CD8-positive, alpha-beta memory T cell (primary cell): Measurements from ENCODE around the gene DKC1. TPM values are rescaled to one million over a fixed set of nuclear protein-coding genes. Genes with fewer than 3 reads are reported as not detected.
A peak's percentile ranks its signal among the peaks of the same experiment; 100 is the strongest.

ENCODE experiments used
- CTCF ChIA-PET: fragments of 350-600 bp; sonication (Branson Sonifier 250); formaldehyde crosslinking; loops from one replicate; lab custom pipeline; 2021; ENCODE audit warnings: antibody characterized with exemption; lab: Charles Lee
- POLR2A ChIA-PET: fragments of 350-600 bp; sonication (Branson Sonifier 250); formaldehyde crosslinking; loops from one replicate; lab custom pipeline; 2021; ENCODE audit warnings: antibody characterized with exemption; lab: Charles Lee
- DNase-seq, 5 donors: peaks; one replicate each; pipeline versions ENCODE4 v3.0.0 to v3.0.0-alpha.2; 2020 to 2022; ENCODE audit warnings: mixed read lengths in 1 of 5
- H3K27ac ChIP-seq: one replicate; pipeline ENCODE4 v1.7.0; 2013; ENCODE audit warnings: low read depth, mild to moderate bottlenecking, low read length, moderate library complexity
- H3K27me3 ChIP-seq: 2 replicates; pipeline ENCODE4 v1.7.0; 2013; ENCODE audit warnings: low read length, mild to moderate bottlenecking; ENCODE audit not compliant: insufficient read depth, poor library complexity, severe bottlenecking
- H3K36me3 ChIP-seq: 2 replicates; pipeline ENCODE4 v1.7.0; 2013; ENCODE audit warnings: mild to moderate bottlenecking, low read length, moderate library complexity; ENCODE audit not compliant: insufficient read depth
- H3K4me1 ChIP-seq: 2 replicates; pipeline ENCODE4 v1.7.0; 2013; ENCODE audit warnings: mild to moderate bottlenecking, low read length, moderate library complexity; ENCODE audit not compliant: insufficient read depth
- H3K4me3 ChIP-seq: 2 replicates; pipeline ENCODE4 v1.7.0; 2013; ENCODE audit warnings: mild to moderate bottlenecking, low read length
- H3K9me3 ChIP-seq: 2 replicates; pipeline ENCODE4 v1.7.0; 2013; ENCODE audit warnings: mild to moderate bottlenecking, low read length
- H3K27ac Mint-ChIP-seq, 8 donors: one replicate each; pipeline ENCODE4 v1.8.0; 2020 to 2021; ENCODE audit warnings: mixed read lengths in 8 of 8, mild to moderate bottlenecking in 6 of 8, inconsistent platforms in 3 of 8, moderate library complexity in 3 of 8
- H3K27me3 Mint-ChIP-seq, 2 donors: one replicate each; pipeline ENCODE4 v1.8.0; 2020 to 2021; ENCODE audit warnings: mixed read lengths in 2 of 2, mild to moderate bottlenecking in 1 of 2, moderate library complexity in 1 of 2
- H3K36me3 Mint-ChIP-seq, 3 donors: one replicate each; pipeline ENCODE4 v1.8.0; 2020 to 2021; ENCODE audit warnings: mixed read lengths in 3 of 3, inconsistent platforms in 1 of 3, mild to moderate bottlenecking in 1 of 3
- H3K4me1 Mint-ChIP-seq, 3 donors: one replicate each; pipeline ENCODE4 v1.8.0; 2020 to 2021; ENCODE audit warnings: mixed read lengths in 3 of 3, inconsistent platforms in 1 of 3, mild to moderate bottlenecking in 1 of 3
- H3K4me3 Mint-ChIP-seq, 7 donors: one replicate each; pipeline ENCODE4 v1.8.0; 2020 to 2021; ENCODE audit warnings: mixed read lengths in 7 of 7, mild to moderate bottlenecking in 6 of 7, moderate library complexity in 4 of 7, inconsistent platforms in 2 of 7
- H3K9me3 Mint-ChIP-seq, 5 donors: one replicate each; pipeline ENCODE4 v1.8.0; 2020 to 2022; ENCODE audit warnings: mixed read lengths in 5 of 5, mild to moderate bottlenecking in 3 of 5, moderate library complexity in 2 of 5, inconsistent platforms in 1 of 5
- polyA plus RNA-seq: library from polyadenylated mRNA; unstranded; fragments of 300-500 nt; fragmentation: Illumina TruSeq; gene quantifications from one replicate; pipeline ENCODE4 v1.2.3, GENCODE V29; 2021
- total RNA-seq, 2 experiments: library from RNA; stranded (reverse); gene quantifications; one replicate each; pipeline ENCODE4 v1.2.3, GENCODE V29; 2021

The DKC1 gene
- total and polyA plus RNA-seq, 3 experiments from 2014 or later, result 43.6 to 219 (median 214) TPM

DNA sequence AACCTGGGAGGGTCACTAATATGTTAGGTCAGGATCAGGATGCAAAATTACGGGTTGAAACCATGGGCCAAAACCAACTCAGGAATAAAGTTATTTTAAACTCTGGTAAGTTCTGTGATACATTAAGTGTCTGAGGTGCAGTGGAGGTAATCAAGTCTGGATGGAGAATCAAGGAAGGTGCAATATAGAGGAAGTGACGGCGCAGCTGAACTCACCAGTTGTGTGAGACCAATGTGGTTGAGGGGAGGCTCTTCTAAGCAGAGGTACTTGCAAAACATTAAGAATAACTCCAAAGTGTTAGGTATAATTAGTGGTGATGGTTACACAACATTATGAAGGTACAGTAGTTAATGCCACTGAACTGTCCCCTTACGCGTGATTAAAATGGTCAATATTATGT, 31.5 kb upstream of the DKC1 start:
- Histone ChIP-seq H3K36me3 (no peaks in the 10 kb centered on the region), H3K9me3 (no peaks in the 10 kb centered on the region), H3K27ac (peak overlapping the region; percentile 82), H3K4me3 (no peak overlapping the region), H3K27me3 (no peaks in the 10 kb centered on the region), H3K4me1 (peaks cover 69% of the 10 kb centered on the region)
- peak in 4 of 5 donors; percentile 19 to 69 (median 40) for DNase-seq
- Mint-ChIP-seq H3K4me3 (peak overlapping the region; percentile 60 to 81 (median 65)), H3K27me3 (no peaks in the 10 kb centered on the region), H3K36me3 (peaks cover 0 to 4% (median 2%) of the 10 kb centered on the region in 3 donors), H3K27ac (peak overlapping the region; percentile 83 to 98 (median 93)), H3K9me3 (no peaks in the 10 kb centered on the region), H3K4me1 (peaks cover 91 to 100% (median 97%) of the 10 kb centered on the region in 3 donors)
- CTCF ChIA-PET, result interaction anchor here (1.2 to 4.3 kb wide), 5 partner anchors 10 to 18 kb away, joined by 3 to 40 read pairs (median 4); partner anchors contain the start of gene GAB3
- POLR2A ChIA-PET, result interaction anchor here (0.7 to 1.8 kb wide), 4 partner anchors 9 to 32 kb away, joined by 3 to 6 read pairs (median 4); partner anchors contain the start of genes DKC1 and GAB3

- Mint-ChIP-seq H3K27ac (peak overlapping the region; percentile 83 to 98 (median 93)), H3K4me3 (peak overlapping the region; percentile 60 to 81 (median 65)), H3K4me1 (peaks cover 92 to 100% (median 97%) of the 10 kb centered on the region in 3 donors), H3K36me3 (peaks cover 0 to 5% (median 2%) of the 10 kb centered on the region in 3 donors), H3K27me3 (peaks cover 0 to under 1% of the 10 kb centered on the region in 2 donors), H3K9me3 (no peaks in the 10 kb centered on the region)
- ChIA-PET POLR2A (interaction anchor here (1.2 to 1.6 kb wide), 3 partner anchors 8 to 31 kb away, joined by 4 to 6 read pairs (median 5); partner anchors contain the start of gene DKC1), CTCF (interaction anchor here (1.0 to 4.3 kb wide), 6 partner anchors 9 to 32 kb away, joined by 3 to 40 read pairs (median 4); partner anchors contain the start of gene GAB3)
- H3K4me1 ChIP-seq, result peaks cover 76% of the 10 kb centered on the region
- H3K4me3 ChIP-seq, result no peak overlapping the region
- peak overlapping the region; percentile 82 for H3K27ac ChIP-seq
- DNase-seq, result peak in 3 of 5 donors; percentile 29 to 49 (median 40)
- no peaks in the 10 kb centered on the region for H3K9me3 ChIP-seq
- no peaks in the 10 kb centered on the region for H3K27me3 ChIP-seq
- H3K36me3 ChIP-seq, result no peaks in the 10 kb centered on the region
Measured at GRCh38 chrX:154731881-154732280, 30.8 kb upstream of the DKC1 start.

DNA sequence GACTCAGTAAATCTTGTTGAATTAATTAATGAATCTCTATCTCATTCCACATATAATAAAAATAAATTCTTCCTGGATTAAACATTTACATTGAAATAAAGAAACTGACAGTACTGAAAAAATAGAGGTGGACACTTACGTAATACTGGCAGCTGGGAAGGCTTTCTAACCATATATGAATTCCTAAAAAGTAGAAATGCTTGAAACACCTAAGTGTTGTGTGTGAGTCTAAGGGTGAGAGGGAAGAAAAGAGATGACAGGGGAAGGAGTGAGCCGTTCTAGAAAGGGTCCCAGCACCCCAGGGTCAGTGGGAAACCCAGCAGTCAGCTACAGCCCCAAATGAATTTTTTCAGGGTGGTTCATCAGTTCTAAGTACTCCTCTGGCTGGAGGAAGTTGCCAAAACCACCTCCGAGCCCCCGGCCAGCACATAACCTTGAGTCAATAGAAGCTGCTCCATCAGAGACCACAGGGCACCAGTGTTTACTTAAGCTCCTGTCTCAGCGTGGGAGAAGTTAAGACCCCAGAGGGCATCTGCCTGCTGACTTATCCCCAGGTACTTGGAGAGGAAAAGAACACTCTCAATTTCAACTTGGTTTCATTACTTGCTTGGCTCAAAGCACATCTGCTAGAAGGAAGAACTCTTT, 30.1 kb upstream of the DKC1 start:
- POLR2A ChIA-PET, result interaction anchor here (1.2 to 1.6 kb wide), 4 partner anchors 7 to 30 kb away, joined by 4 to 6 read pairs (median 5); partner anchors contain the start of gene DKC1
- Mint-ChIP-seq H3K36me3 (peaks cover 0 to 8% (median 2%) of the 10 kb centered on the region in 3 donors), H3K27me3 (peaks cover 0 to 1% of the 10 kb centered on the region in 2 donors), H3K4me3 (peak overlapping the region; percentile 57 to 83 (median 79)), H3K4me1 (peaks cover 93 to 100% (median 97%) of the 10 kb centered on the region in 3 donors), H3K9me3 (no peaks in the 10 kb centered on the region), H3K27ac (peak overlapping the region; percentile 83 to 98 (median 93))
- H3K9me3 ChIP-seq, result no peaks in the 10 kb centered on the region
- H3K4me3 ChIP-seq, result no peak overlapping the region
- peak overlapping the region; percentile 82 for H3K27ac ChIP-seq
- peaks cover 83% of the 10 kb centered on the region for H3K4me1 ChIP-seq
- CTCF ChIA-PET, result interaction anchor here (1.0 to 4.3 kb wide), 4 partner anchors 8 to 32 kb away, joined by 3 to 40 read pairs (median 8); partner anchors contain the start of gene GAB3
- DNase-seq, result no peak
- no peaks in the 10 kb centered on the region for H3K36me3 ChIP-seq
- no peaks in the 10 kb centered on the region for H3K27me3 ChIP-seq

- ChIA-PET POLR2A (interaction anchor here (1.0 to 1.5 kb wide), 3 partner anchors 12 to 29 kb away, joined by 3 to 5 read pairs (median 5); partner anchors contain the start of gene DKC1), CTCF (interaction anchor here (1.5 to 4.3 kb wide), 4 partner anchors 10 to 16 kb away, joined by 3 to 40 read pairs (median 19); partner anchors contain the start of gene GAB3)
- Mint-ChIP-seq H3K4me1 (peaks cover 95 to 99% (median 98%) of the 10 kb centered on the region in 3 donors), H3K36me3 (peaks cover 0 to 8% (median 2%) of the 10 kb centered on the region in 3 donors), H3K27me3 (peaks cover 0 to 1% of the 10 kb centered on the region in 2 donors), H3K9me3 (no peaks in the 10 kb centered on the region), H3K4me3 (peak overlapping the region; percentile 66 to 84 (median 81)), H3K27ac (peak overlapping the region; percentile 87 to 98 (median 93))
- H3K27me3 ChIP-seq, result no peaks in the 10 kb centered on the region
- no peak for DNase-seq
- H3K36me3 ChIP-seq, result no peaks in the 10 kb centered on the region
- no peak overlapping the region for H3K4me3 ChIP-seq
- H3K9me3 ChIP-seq, result no peaks in the 10 kb centered on the region
- peak overlapping the region; percentile 82 for H3K27ac ChIP-seq
- peaks cover 85% of the 10 kb centered on the region for H3K4me1 ChIP-seq
Measured at GRCh38 chrX:154733066-154733425, 29.6 kb upstream of the DKC1 start.

- Mint-ChIP-seq H3K9me3 (peaks cover 0 to 2% (median 0%) of the 10 kb centered on the region in 5 donors), H3K27ac (peak overlapping the region; percentile 87 to 98 (median 93)), H3K36me3 (peaks cover 0 to 8% (median 2%) of the 10 kb centered on the region in 3 donors), H3K27me3 (peaks cover 0 to 1% of the 10 kb centered on the region in 2 donors), H3K4me3 (peak overlapping the region; percentile 66 to 84 (median 81)), H3K4me1 (peaks cover 95 to 98% (median 98%) of the 10 kb centered on the region in 3 donors)
- ChIA-PET CTCF (interaction anchor here (1.0 to 4.2 kb wide), 3 partner anchors 8 to 15 kb away, joined by 3 to 25 read pairs (median 3); no protein-coding TSS in a partner anchor), POLR2A (interaction anchor here (0.5 to 1.5 kb wide), 6 partner anchors 10 to 28 kb away, joined by 3 to 5 read pairs (median 4); partner anchors contain the start of gene DKC1)
- H3K36me3 ChIP-seq, result no peaks in the 10 kb centered on the region
- H3K27me3 ChIP-seq, result no peaks in the 10 kb centered on the region
- peak overlapping the region; percentile 43 for H3K4me3 ChIP-seq
- peak overlapping the region; percentile 61 for H3K27ac ChIP-seq
- peaks cover 90% of the 10 kb centered on the region for H3K4me1 ChIP-seq
- H3K9me3 ChIP-seq, result no peaks in the 10 kb centered on the region
- DNase-seq, result peak; percentile 17 to 66 (median 57)
Measured at GRCh38 chrX:154734061-154734781, 28.4 kb upstream of the DKC1 start.

DNA sequence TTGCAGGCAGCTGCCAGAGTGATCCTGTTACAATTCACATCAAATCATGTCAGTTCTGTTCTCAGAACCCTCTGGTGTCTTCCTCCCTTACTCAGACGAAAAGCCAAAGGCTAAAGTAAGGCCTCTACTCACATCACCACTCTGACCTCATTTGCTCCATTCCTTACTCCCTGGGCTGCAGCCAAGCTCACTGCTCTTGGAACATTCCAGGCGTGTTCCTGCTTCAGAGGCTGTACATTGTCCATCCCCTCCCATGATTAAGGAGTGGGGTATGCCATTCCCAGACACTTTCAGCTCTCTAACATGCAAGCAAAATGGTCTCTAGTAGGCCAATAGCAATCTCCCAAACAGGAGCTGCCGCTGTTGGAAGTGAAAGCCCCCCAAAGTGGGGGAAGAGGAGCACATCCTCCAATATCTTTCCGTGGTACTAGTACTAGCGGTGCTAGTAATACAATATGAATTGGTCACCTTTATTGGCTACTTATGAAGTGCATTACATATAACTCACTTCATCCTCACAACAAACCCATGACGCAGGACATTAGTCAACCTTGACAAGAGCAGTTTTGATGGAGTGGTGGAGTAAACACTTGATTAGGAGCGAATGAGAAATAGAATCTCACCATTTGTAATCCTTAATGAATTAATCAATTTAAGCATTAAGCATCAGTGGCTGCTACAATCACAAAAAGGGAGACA, 26.8 kb upstream of the DKC1 start:
- DNase-seq, result no peak

More for the DNA sequence above, 26.8 kb upstream of the DKC1 start:
- no peaks in the 10 kb centered on the region for H3K27me3 ChIP-seq
- CTCF ChIA-PET, result interaction anchor here (4.2 kb wide), 1 partner anchor 13 kb away, joined by 25 read pairs; no protein-coding TSS in a partner anchor
- H3K4me1 ChIP-seq, result peaks cover 82% of the 10 kb centered on the region
- no peak overlapping the region for H3K27ac ChIP-seq
- Mint-ChIP-seq H3K27me3 (peaks cover 0 to 1% of the 10 kb centered on the region in 2 donors), H3K36me3 (peaks cover 0 to 8% (median 0%) of the 10 kb centered on the region in 3 donors), H3K4me1 (peaks cover 94 to 98% (median 97%) of the 10 kb centered on the region in 3 donors), H3K27ac (peak overlapping the region; percentile 87 to 98 (median 93)), H3K4me3 (peak overlapping the region; percentile 22 to 82 (median 66)), H3K9me3 (peaks cover 0 to 2% (median 0%) of the 10 kb centered on the region in 5 donors)
- no peak overlapping the region for H3K4me3 ChIP-seq
- H3K9me3 ChIP-seq, result no peaks in the 10 kb centered on the region
- H3K36me3 ChIP-seq, result no peaks in the 10 kb centered on the region
- POLR2A ChIA-PET, result no interaction called here
